Measurements from ENCODE around the gene ALG1. TPM values are rescaled to one million over a fixed set of nuclear protein-coding genes. Genes with fewer than 3 reads are reported as not detected.

ALG1 gene
- total RNA-seq, 4 donors from 2014 or later, result 15.9 to 25.5 (median 22.9) TPM

DNA sequence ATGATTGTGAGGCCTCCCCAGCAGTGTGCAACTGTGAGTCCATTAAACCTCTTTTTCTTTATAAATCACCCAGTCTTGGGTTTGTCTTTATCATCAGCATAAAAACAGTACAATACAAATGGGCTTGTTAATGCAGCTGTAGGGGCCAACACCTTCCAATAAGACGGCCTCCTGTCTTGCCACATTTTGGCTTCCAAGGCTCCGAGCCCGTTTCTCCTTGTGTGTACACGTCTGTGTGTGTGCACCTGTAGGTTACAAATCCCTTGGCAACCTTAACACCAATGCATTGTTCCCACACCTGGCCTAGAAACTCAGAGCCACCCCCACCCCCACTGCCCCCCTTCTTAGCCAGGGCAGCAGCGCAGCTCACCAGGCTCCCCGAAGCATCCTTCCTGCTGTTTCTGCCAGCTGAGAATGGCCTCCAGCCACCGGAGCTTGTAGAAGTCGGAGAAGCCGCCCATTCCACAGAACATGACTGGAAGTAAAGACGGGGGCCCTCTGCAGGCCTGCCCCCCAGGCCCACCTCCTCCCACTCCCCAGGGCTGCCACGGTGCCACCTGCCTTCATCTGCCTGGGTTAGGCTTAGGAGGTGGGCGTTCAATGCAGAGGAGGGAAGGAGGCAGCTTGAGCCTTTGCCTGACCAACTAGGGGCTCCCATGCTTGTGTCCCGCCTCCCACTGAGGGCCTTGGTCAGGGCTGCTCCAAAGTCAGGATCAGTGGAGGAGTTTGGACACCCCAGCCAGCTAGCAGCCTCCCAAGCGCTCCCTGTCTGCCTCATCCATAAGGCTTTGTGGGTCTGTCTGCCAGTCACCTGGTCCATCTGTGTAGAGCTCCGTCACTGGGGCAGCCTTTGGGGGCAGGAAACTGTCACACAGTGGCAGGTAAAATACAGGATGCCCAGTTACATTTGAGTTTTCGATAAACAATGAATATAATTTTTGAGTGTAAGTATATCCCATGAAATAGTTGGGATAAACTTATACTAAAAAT is 16.5 kb upstream of the ALG1 start:
- no peak overlapping the region for H3K4me3 ChIP-seq
- TF ChIP-seq POLR2A (IDR thresholded peaks at IDR 0.05) (no peak), EP300 (IDR thresholded peaks at IDR 0.05) (no peak), CTCF (IDR thresholded peaks at IDR 0.05) (no peak)
- no peak for DNase-seq (ENCODE audit: low spot score in 2 of 2)
- H3K36me3 ChIP-seq, result peaks cover 0 to 6% (median 0%) of the 10 kb centered on the region in 3 donors
- H3K4me1 ChIP-seq, result no peaks in the 10 kb centered on the region
- H3K27ac ChIP-seq, result no peak overlapping the region
- H3K9me3 ChIP-seq, result no peaks in the 10 kb centered on the region
- WGBS, 2 donors, result 84 to 86% methylated on average over 16 of the region's 16 CpGs
- H3K27me3 ChIP-seq, result no peaks in the 10 kb centered on the region

GRCh38 chr16:5056352-5056751 is 15.3 kb upstream of the ALG1 start:
- Histone ChIP-seq H3K36me3 (peaks cover 0 to 6% (median 0%) of the 10 kb centered on the region in 3 donors), H3K4me1 (no peaks in the 10 kb centered on the region), H3K4me3 (no peak overlapping the region), H3K27ac (no peak overlapping the region), H3K9me3 (no peaks in the 10 kb centered on the region), H3K27me3 (no peaks in the 10 kb centered on the region)
- 19 to 22% methylated on average over 11 of the region's 11 CpGs for WGBS, 2 donors
- TF ChIP-seq EP300 (IDR thresholded peaks at IDR 0.05), result no peak
- no peak for TF ChIP-seq POLR2A (IDR thresholded peaks at IDR 0.05)
- TF ChIP-seq CTCF (IDR thresholded peaks at IDR 0.05), result no peak
- no peak for DNase-seq (ENCODE audit: low spot score in 2 of 2)

GRCh38 chr16:5058476-5058875 is 13.2 kb upstream of the ALG1 start:
- no peaks in the 10 kb centered on the region for H3K9me3 ChIP-seq
- H3K36me3 ChIP-seq, result peaks cover 0 to 6% (median 0%) of the 10 kb centered on the region in 3 donors
- H3K27ac ChIP-seq, result no peak overlapping the region
- no peak overlapping the region for H3K4me3 ChIP-seq
- H3K27me3 ChIP-seq, result no peaks in the 10 kb centered on the region
- TF ChIP-seq CTCF (IDR thresholded peaks at IDR 0.05) (no peak), EP300 (IDR thresholded peaks at IDR 0.05) (no peak), POLR2A (IDR thresholded peaks at IDR 0.05) (no peak)
- no peaks in the 10 kb centered on the region for H3K4me1 ChIP-seq
- 29 to 33% methylated on average over 6 of the region's 7 CpGs for WGBS, 2 donors
- no peak for DNase-seq (ENCODE audit: low spot score in 2 of 2)

- TF ChIP-seq CTCF (IDR thresholded peaks at IDR 0.05), result no peak
- no peak for TF ChIP-seq EP300 (IDR thresholded peaks at IDR 0.05)
- TF ChIP-seq POLR2A (IDR thresholded peaks at IDR 0.05), result no peak
- Histone ChIP-seq H3K4me3 (no peak overlapping the region), H3K9me3 (no peaks in the 10 kb centered on the region), H3K27ac (no peak overlapping the region), H3K36me3 (peaks cover 0 to 6% (median 0%) of the 10 kb centered on the region in 3 donors), H3K4me1 (no peaks in the 10 kb centered on the region), H3K27me3 (no peaks in the 10 kb centered on the region)
- WGBS, 2 donors, result 69 to 74% methylated on average over 6 of the region's 6 CpGs
- DNase-seq (ENCODE audit: low spot score in 2 of 2), result no peak
Observed at GRCh38 chr16:5059386-5060072, 12.1 kb upstream of the ALG1 start.
